Endodermal cell (in vitro differentiated cells): ENCODE data around the gene ADCY3. TPM values are rescaled to one million over a fixed set of nuclear protein-coding genes. Genes with fewer than 3 reads are reported as not detected.

Experiments
- DNase-seq: peaks from one replicate; pipeline ENCODE4 v3.0.0-alpha.2; 2017
- H3K27ac ChIP-seq: 2 replicates; pipeline ENCODE4 v1.5.1; 2013; ENCODE audit warnings: mild to moderate bottlenecking, low read depth, low read length, moderate library complexity
- H3K27me3 ChIP-seq: 2 replicates; pipeline ENCODE4 v1.6.1; 2013; ENCODE audit warnings: mild to moderate bottlenecking, low read length, moderate library complexity; ENCODE audit not compliant: insufficient read depth, control insufficient read depth, poor library complexity, severe bottlenecking
- H3K36me3 ChIP-seq: 2 replicates; pipeline ENCODE4 v1.7.0; 2013; ENCODE audit warnings: mild to moderate bottlenecking, low read length, moderate library complexity; ENCODE audit not compliant: control insufficient read depth, insufficient read depth
- H3K4me1 ChIP-seq: one replicate; pipeline ENCODE4 v1.7.0; 2013; ENCODE audit warnings: low read length; ENCODE audit not compliant: control insufficient read depth, insufficient read depth
- H3K4me3 ChIP-seq: 2 replicates; pipeline ENCODE4 v1.5.1; 2013; ENCODE audit warnings: mild to moderate bottlenecking, low read length, moderate library complexity
- H3K9ac ChIP-seq: 2 replicates; pipeline ENCODE4 v1.6.1; 2013; ENCODE audit warnings: mild to moderate bottlenecking, low read length, moderate library complexity; ENCODE audit not compliant: poor library complexity, severe bottlenecking; ENCODE audit errors: extremely low read depth
- H3K9me3 ChIP-seq: 2 replicates; pipeline ENCODE4 v1.6.1; 2013; ENCODE audit warnings: mild to moderate bottlenecking, low read length, moderate library complexity; ENCODE audit not compliant: control insufficient read depth
- H3K27ac Mint-ChIP-seq: 2 replicates; pipeline ENCODE4 v1.8.0; 2020; ENCODE audit warnings: mixed read lengths
- H3K27me3 Mint-ChIP-seq: 2 replicates; pipeline ENCODE4 v1.8.0; 2021; ENCODE audit warnings: mild to moderate bottlenecking, mixed read lengths; ENCODE audit not compliant: insufficient read depth
- H3K36me3 Mint-ChIP-seq: 2 replicates; pipeline ENCODE4 v1.8.0; 2020; ENCODE audit warnings: low read depth, mixed read lengths
- H3K4me1 Mint-ChIP-seq: 2 replicates; pipeline ENCODE4 v1.8.0; 2020; ENCODE audit warnings: mixed read lengths
- H3K4me3 Mint-ChIP-seq: 2 replicates; pipeline ENCODE4 v1.8.0; 2020; ENCODE audit warnings: mild to moderate bottlenecking, moderate library complexity, mixed read lengths
- H3K9me3 Mint-ChIP-seq: 2 replicates; pipeline ENCODE4 v1.8.0; 2020; ENCODE audit warnings: mild to moderate bottlenecking, mixed read lengths
- WGBS, 2 experiments: methylation state at CpG; one replicate each; pipeline versions ENCODE4 v1.1.5 to v1.1.7; 2013; ENCODE audit warnings: missing lambda C conversion rate in 2 of 2, mixed read lengths in 1 of 2; ENCODE audit not compliant: insufficient coverage in 1 of 2, insufficient read length in 1 of 2; 5-methylcytosine and 5-hydroxymethylcytosine counted together
- total RNA-seq, 2 donors: library from RNA; stranded (reverse); fragmentation: NEBNext Ultra II Directional in 1 of 2; extraction: Animal tissue kit (Norgen Biotek cat#: 25700) in 1 of 2; gene quantifications; 2 replicates in 1 of 2; 3 replicates in 1 of 2; pipeline ENCODE4 v1.2.1, GENCODE V29; 2021
- TF ChIP-seq, protein P1 (sequence below): fragments of 200-600 bp; sonication (generic); conservative IDR thresholded peaks from 2 replicates; pipeline ENCODE4 v1.5.0; 2021; ENCODE audit warnings: antibody characterized with exemption, mild to moderate bottlenecking

The ADCY3 gene
- total RNA-seq, 2 donors from 2014 or later: 29.8 to 41.2 TPM

DNA sequence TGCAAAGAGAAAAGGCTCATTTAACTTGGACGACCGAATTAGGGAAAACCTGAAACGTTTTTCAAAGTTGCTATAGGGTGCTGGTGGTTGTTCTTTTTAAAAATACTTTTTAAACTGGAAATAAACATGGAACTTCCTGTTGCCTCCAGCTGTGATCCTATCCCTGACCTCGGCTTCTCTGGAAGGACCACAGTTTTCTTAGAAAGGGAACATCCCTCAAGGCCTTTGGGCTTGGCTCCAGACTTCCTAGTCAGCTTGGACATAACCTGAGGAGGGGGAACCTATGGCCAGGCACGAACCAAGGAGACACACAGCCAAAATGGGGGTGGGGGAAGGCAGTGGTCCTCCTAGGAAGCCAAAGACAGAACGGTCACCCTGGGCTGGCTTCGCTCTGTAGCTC is 69.1 kb downstream of the ADCY3 start:
- Mint-ChIP-seq H3K9me3 (peaks cover 36% of the 10 kb centered on the region), H3K4me3 (no peak overlapping the region), H3K27me3 (no peaks in the 10 kb centered on the region), H3K36me3 (peaks cover 28% of the 10 kb centered on the region), H3K4me1 (peaks cover 6% of the 10 kb centered on the region), H3K27ac (no peak overlapping the region)
- no peak overlapping the region for H3K4me3 ChIP-seq
- peaks cover 23% of the 10 kb centered on the region for H3K9me3 ChIP-seq
- no peaks in the 10 kb centered on the region for H3K36me3 ChIP-seq
- WGBS, 2 experiments: 88 to 93% methylated on average over 5 to 7 of the region's 7 CpGs
- no peak overlapping the region for H3K27ac ChIP-seq
- H3K4me1 ChIP-seq: no peaks in the 10 kb centered on the region
- DNase-seq: no peak
- TF ChIP-seq, protein P1, sequence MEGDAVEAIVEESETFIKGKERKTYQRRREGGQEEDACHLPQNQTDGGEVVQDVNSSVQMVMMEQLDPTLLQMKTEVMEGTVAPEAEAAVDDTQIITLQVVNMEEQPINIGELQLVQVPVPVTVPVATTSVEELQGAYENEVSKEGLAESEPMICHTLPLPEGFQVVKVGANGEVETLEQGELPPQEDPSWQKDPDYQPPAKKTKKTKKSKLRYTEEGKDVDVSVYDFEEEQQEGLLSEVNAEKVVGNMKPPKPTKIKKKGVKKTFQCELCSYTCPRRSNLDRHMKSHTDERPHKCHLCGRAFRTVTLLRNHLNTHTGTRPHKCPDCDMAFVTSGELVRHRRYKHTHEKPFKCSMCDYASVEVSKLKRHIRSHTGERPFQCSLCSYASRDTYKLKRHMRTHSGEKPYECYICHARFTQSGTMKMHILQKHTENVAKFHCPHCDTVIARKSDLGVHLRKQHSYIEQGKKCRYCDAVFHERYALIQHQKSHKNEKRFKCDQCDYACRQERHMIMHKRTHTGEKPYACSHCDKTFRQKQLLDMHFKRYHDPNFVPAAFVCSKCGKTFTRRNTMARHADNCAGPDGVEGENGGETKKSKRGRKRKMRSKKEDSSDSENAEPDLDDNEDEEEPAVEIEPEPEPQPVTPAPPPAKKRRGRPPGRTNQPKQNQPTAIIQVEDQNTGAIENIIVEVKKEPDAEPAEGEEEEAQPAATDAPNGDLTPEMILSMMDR: no peak
- no peak overlapping the region for H3K9ac ChIP-seq
- H3K27me3 ChIP-seq: no peaks in the 10 kb centered on the region

DNA sequence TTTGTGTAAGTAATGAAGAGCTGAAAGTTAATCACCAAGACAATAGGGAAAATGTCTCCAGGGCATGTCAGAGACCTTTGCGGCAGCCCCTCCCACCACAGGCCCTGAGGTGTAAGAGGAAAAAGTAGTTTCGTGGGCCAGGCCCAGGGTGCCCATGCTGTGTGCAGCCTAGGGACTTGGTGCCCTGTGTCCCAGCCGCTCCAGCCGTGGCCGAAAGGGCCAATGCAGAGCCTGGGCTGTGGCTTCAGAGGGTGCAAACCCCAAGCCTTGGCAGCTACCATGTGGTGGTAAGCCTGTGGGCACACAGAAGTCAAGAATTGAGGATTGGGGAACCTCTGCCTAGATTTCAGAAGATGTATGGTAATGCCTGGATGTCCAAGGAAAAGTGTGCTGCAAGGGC is 74.3 kb downstream of the ADCY3 start:
- H3K9me3 Mint-ChIP-seq: peaks cover 42% of the 10 kb centered on the region
- H3K9me3 ChIP-seq: peaks cover 27% of the 10 kb centered on the region
- 93 to 100% methylated on average over 1 to 5 of the region's 5 CpGs for WGBS, 2 experiments
- H3K27ac ChIP-seq: no peak overlapping the region
- H3K4me1 ChIP-seq: no peaks in the 10 kb centered on the region
- H3K4me3 ChIP-seq: no peak overlapping the region
- no peaks in the 10 kb centered on the region for H3K4me1 Mint-ChIP-seq
- H3K27me3 ChIP-seq: no peaks in the 10 kb centered on the region
- no peak overlapping the region for H3K27ac Mint-ChIP-seq
- no peaks in the 10 kb centered on the region for H3K27me3 Mint-ChIP-seq
- H3K36me3 Mint-ChIP-seq: peaks cover 26% of the 10 kb centered on the region
- H3K4me3 Mint-ChIP-seq: no peak overlapping the region
- no peak for DNase-seq
- H3K9ac ChIP-seq: no peak overlapping the region
- no peaks in the 10 kb centered on the region for H3K36me3 ChIP-seq
- TF ChIP-seq, protein P1: no peak

DNA sequence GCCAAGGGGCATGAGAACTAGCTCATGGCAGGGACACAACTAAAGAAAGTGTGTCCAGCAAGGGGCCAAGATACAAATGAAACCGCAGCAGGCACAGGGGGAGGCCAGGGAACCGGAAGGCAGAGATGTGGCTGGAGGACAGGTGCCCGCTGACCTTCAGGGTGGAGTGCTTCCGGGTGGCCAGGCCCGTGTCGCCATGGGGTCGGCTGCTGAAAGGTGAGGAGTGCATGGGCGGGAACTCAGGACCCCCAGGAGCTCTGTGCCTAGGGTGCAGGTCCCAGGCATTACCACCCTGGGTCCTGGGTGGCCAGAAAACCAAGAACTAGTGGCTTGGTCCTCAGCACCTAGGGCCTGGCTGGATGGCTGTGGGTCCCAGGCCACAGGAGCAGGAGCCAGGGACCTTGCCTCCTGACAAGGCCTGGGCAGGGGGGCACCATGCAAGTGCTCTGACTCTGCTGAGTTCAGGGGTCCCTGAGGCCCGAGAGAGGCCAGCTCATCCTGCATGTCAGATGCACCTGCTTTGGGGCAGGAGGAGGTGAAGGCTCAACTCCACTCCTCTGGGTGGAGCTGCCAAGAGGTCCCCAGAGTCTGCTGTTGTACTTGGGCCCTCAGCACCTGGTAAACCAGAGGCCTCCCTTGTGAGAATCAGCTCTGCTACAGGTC is 75.9 kb downstream of the ADCY3 start:
- Histone ChIP-seq H3K36me3 (no peaks in the 10 kb centered on the region), H3K9me3 (peaks cover 26% of the 10 kb centered on the region), H3K4me1 (no peaks in the 10 kb centered on the region), H3K27me3 (no peaks in the 10 kb centered on the region), H3K4me3 (no peak overlapping the region), H3K9ac (no peak overlapping the region), H3K27ac (no peak overlapping the region)
- TF ChIP-seq, protein P1: no peak
- WGBS, 2 experiments: 95 to 100% methylated on average over 1 to 9 of the region's 9 CpGs
- Mint-ChIP-seq H3K4me1 (no peaks in the 10 kb centered on the region), H3K4me3 (no peak overlapping the region), H3K27me3 (no peaks in the 10 kb centered on the region), H3K9me3 (peaks cover 35% of the 10 kb centered on the region), H3K36me3 (peaks cover 28% of the 10 kb centered on the region), H3K27ac (no peak overlapping the region)
- no peak for DNase-seq
